HEK293T (cell line): Measurements from ENCODE around the gene ANO1.

Source experiments
- ARNT ChIP-seq: fragments of 450-650 bp; IDR thresholded peaks from 2 replicates; pipeline ENCODE4 v1.6.1; 2017; ENCODE audit warnings: mild to moderate bottlenecking
- FOXA1 ChIP-seq: fragments of 450-650 bp; IDR thresholded peaks from 2 replicates; pipeline ENCODE4 v1.6.1; 2016; ENCODE audit warnings: mild to moderate bottlenecking
- LEF1 ChIP-seq: fragments of 450-650 bp; IDR thresholded peaks from 2 replicates; pipeline ENCODE4 v1.6.1; 2017; ENCODE audit warnings: mild to moderate bottlenecking, borderline replicate concordance
- SP1 ChIP-seq: fragments of 450-650 bp; IDR thresholded peaks from 2 replicates; pipeline ENCODE4 v1.6.1; 2017
- TARDBP ChIP-seq: fragments of 450-650 bp; IDR thresholded peaks from 2 replicates; pipeline ENCODE4 v1.6.1; 2016

GRCh38 chr11:70113801-70114200 is 35.7 kb downstream of the ANO1 start:
- TF ChIP-seq SP1 (no peak), LEF1 (no peak), ARNT (no peak), FOXA1 (no peak), TARDBP (no peak)
